OCI-LY7 (cell line): ENCODE data around the gene ACSL3. TPM values are rescaled to one million over a fixed set of nuclear protein-coding genes. Genes with fewer than 3 reads are reported as not detected.

Source experiments
- BruUV-seq: library from RNA; stranded (reverse); fragments of 400-500 nt; replicated peaks from 2 replicates; lab custom pipeline; 2021; lab: Mats Ljungman, UMichigan
- CTCF ChIA-PET: fragments of 300-600 bp; sonication (Branson Sonifier 250); formaldehyde crosslinking; loops from one replicate; lab custom pipeline; 2022; ENCODE audit warnings: antibody characterized with exemption; ENCODE audit not compliant: unreplicated experiment; lab: Charles Lee
- POLR2A ChIA-PET: fragments of 300-600 bp; sonication (Branson Sonifier 250); formaldehyde crosslinking; loops from one replicate; lab custom pipeline; 2022; ENCODE audit warnings: antibody characterized with exemption; lab: Charles Lee
- DNase-seq: peaks from one replicate; pipeline ENCODE4 v3.0.0-alpha.2; 2015; ENCODE audit warnings: low spot score
- H2AFZ ChIP-seq: fragments of 200-600 bp; sonication (generic), shearing (Covaris generic); 2 replicates; pipeline ENCODE4 v1.6.1; 2014; ENCODE audit warnings: mild to moderate bottlenecking, antibody characterized with exemption, low read length, moderate library complexity
- H3K27ac ChIP-seq: fragments of 200-600 bp; sonication (generic); 2 replicates; pipeline ENCODE4 v1.5.1; 2014; ENCODE audit warnings: mixed run types, low read depth, mild to moderate bottlenecking, moderate library complexity, low read length, inconsistent platforms; ENCODE audit not compliant: poor library complexity, severe bottlenecking
- H3K36me3 ChIP-seq: fragments of 200-600 bp; sonication (generic); 2 replicates; pipeline ENCODE4 v1.6.1; 2014; ENCODE audit warnings: mild to moderate bottlenecking, antibody characterized with exemption, low read length, moderate library complexity, mixed read lengths; ENCODE audit not compliant: insufficient read depth
- H3K4me1 ChIP-seq: fragments of 200-600 bp; sonication (generic); 2 replicates; pipeline ENCODE4 v1.5.1; 2014; ENCODE audit warnings: mild to moderate bottlenecking, low read length; ENCODE audit not compliant: insufficient read depth, poor library complexity, severe bottlenecking
- H3K4me2 ChIP-seq: fragments of 200-600 bp; sonication (generic); 2 replicates; pipeline ENCODE4 v1.6.1; 2014; ENCODE audit warnings: mild to moderate bottlenecking, low read length
- H3K4me3 ChIP-seq: fragments of 200-600 bp; sonication (generic); 2 replicates; pipeline ENCODE4 v1.5.1; 2014; ENCODE audit warnings: mild to moderate bottlenecking, low read depth, low read length; ENCODE audit not compliant: poor library complexity, severe bottlenecking
- H3K79me2 ChIP-seq: fragments of 200-600 bp; sonication (generic); 2 replicates; pipeline ENCODE4 v1.6.1; 2016; ENCODE audit warnings: low read depth, mild to moderate bottlenecking, low read length, moderate library complexity, mixed read lengths; ENCODE audit not compliant: insufficient read depth
- H3K9me2 ChIP-seq: fragments of 200-600 bp; sonication (generic); 2 replicates; pipeline ENCODE4 v1.6.1; 2016; ENCODE audit warnings: mild to moderate bottlenecking, low read length, mixed read lengths; ENCODE audit not compliant: insufficient read depth
- H3K9me3 ChIP-seq: fragments of 200-600 bp; sonication (generic); 2 replicates; pipeline ENCODE4 v1.6.1; 2014; ENCODE audit warnings: mild to moderate bottlenecking, mixed run types, low read length, mixed read lengths
- H4K20me1 ChIP-seq: fragments of 200-600 bp; sonication (generic); 2 replicates; pipeline ENCODE4 v1.6.1; 2014; ENCODE audit warnings: mild to moderate bottlenecking, antibody characterized with exemption, low read length, moderate library complexity, mixed read lengths; ENCODE audit not compliant: insufficient read depth
- CTCF ChIP-seq: fragments of 200-600 bp; sonication (generic); conservative IDR thresholded peaks from 2 replicates; pipeline ENCODE4 v1.5.1; 2014; ENCODE audit warnings: mild to moderate bottlenecking, antibody characterized with exemption, low read length, moderate library complexity, mixed read lengths
- EZH2phosphoT487 ChIP-seq: fragments of 200-600 bp; sonication (generic); IDR thresholded peaks from 2 replicates; pipeline ENCODE4 v1.6.1; 2018; ENCODE audit warnings: low read depth, borderline replicate concordance, mild to moderate bottlenecking, mixed run types, antibody characterized with exemption, low read length, moderate library complexity, mixed read lengths
- intact Hi-C: fragments of 100-400 bp; cut with micrococcal nuclease; formaldehyde crosslinking; loops from one replicate; pipeline ENCODE4 v1.10.0; 2022; ENCODE audit not compliant: unreplicated experiment
- total RNA-seq, 2 experiments: library from RNA; depleted of rRNA in 1 of 2; stranded (reverse); fragments of >200 nt in 1 of 2; shearing (Covaris generic) in 1 of 2; gene quantifications; 2 replicates each; pipeline ENCODE4 v1.2.3, GENCODE V29; 2014 to 2022

Gene ACSL3
- total RNA-seq, 2 experiments from 2014 or later, result 62.6 to 83.2 TPM

- H3K4me1 ChIP-seq, result no peaks in the 10 kb centered on the region
- H3K9me2 ChIP-seq, result no peaks in the 10 kb centered on the region
- no peaks in the 10 kb centered on the region for H3K79me2 ChIP-seq
- no peaks in the 10 kb centered on the region for H3K36me3 ChIP-seq
- POLR2A ChIA-PET, result interaction anchor here (0.6 kb wide), 2 partner anchors 103 to 784 kb away, joined by 3 to 4 read pairs; no protein-coding TSS in a partner anchor
- H3K4me2 ChIP-seq, result no peak overlapping the region
- intact Hi-C loops, result no loop called here
- BruUV-seq, result no TSS peak
- H4K20me1 ChIP-seq, result no peaks in the 10 kb centered on the region
- no peak overlapping the region for H2AFZ ChIP-seq
- H3K27ac ChIP-seq, result no peak overlapping the region
- H3K9me3 ChIP-seq, result no peaks in the 10 kb centered on the region
- H3K4me3 ChIP-seq, result no peak overlapping the region
- TF ChIP-seq EZH2phosphoT487 (no peak), CTCF (no peak)
- CTCF ChIA-PET, result no interaction called here
- no peak for DNase-seq
These were observed 103.7 kb downstream of the ACSL3 start for GRCh38 chr2:222964376-222965031.

GRCh38 chr2:222965555-222965954 is 104.7 kb downstream of the ACSL3 start:
- no peak overlapping the region for H3K4me2 ChIP-seq
- ChIA-PET CTCF (no interaction called here), POLR2A (no interaction called here)
- H3K4me1 ChIP-seq, result no peaks in the 10 kb centered on the region
- H3K9me2 ChIP-seq, result no peaks in the 10 kb centered on the region
- no peak overlapping the region for H3K27ac ChIP-seq
- TF ChIP-seq EZH2phosphoT487 (no peak), CTCF (no peak)
- no peaks in the 10 kb centered on the region for H3K79me2 ChIP-seq
- intact Hi-C loops, result no loop called here
- no peak overlapping the region for H3K4me3 ChIP-seq
- BruUV-seq, result no TSS peak
- no peaks in the 10 kb centered on the region for H3K36me3 ChIP-seq
- no peak overlapping the region for H2AFZ ChIP-seq
- no peaks in the 10 kb centered on the region for H4K20me1 ChIP-seq
- DNase-seq, result no peak
- H3K9me3 ChIP-seq, result no peaks in the 10 kb centered on the region

DNA sequence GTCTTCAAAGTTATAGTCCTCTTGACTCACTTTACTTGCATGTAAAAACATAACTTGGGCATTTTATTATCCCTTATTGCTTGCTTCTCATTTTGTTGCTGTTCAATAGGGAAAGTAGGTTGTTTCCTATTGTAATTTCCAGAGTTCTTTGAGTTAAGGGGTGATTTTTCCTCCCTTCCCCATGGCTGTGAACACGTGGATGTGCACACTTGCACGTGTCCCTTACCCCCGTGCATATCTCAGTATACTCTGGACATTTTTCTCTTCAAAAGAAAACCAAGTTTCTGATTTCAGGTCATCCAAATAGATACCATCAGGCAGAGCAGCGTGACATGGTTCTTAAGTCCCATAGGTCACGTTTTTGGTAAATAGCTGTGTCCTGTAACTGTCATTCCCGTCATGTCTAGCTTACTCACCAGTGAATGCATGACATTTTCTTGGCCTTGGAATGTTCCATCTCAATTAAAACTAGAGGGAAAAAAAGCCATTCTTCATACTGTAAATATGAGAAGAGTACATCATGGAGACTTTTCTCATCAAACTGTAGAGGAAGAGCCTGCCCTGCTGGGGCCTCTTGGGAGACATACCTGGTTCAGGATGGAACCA is 107.8 kb downstream of the ACSL3 start:
- TF ChIP-seq EZH2phosphoT487, result no peak
- TF ChIP-seq CTCF, result no peak
- H3K79me2 ChIP-seq, result no peaks in the 10 kb centered on the region
- no peak for DNase-seq
- H3K27ac ChIP-seq, result no peak overlapping the region
- no peaks in the 10 kb centered on the region for H3K36me3 ChIP-seq
- H3K4me2 ChIP-seq, result no peak overlapping the region
- H3K9me2 ChIP-seq, result no peaks in the 10 kb centered on the region
- BruUV-seq, result no TSS peak
- no peaks in the 10 kb centered on the region for H3K9me3 ChIP-seq
- intact Hi-C loops, result no loop called here
- H4K20me1 ChIP-seq, result no peaks in the 10 kb centered on the region
- ChIA-PET POLR2A (no interaction called here), CTCF (no interaction called here)
- no peaks in the 10 kb centered on the region for H3K4me1 ChIP-seq
- no peak overlapping the region for H2AFZ ChIP-seq
- H3K4me3 ChIP-seq, result no peak overlapping the region
